ENCODE results near the gene TROAP. TPM values are rescaled to one million over a fixed set of nuclear protein-coding genes. Genes with fewer than 3 reads are reported as not detected.
A peak's percentile ranks its signal among the peaks of the same experiment; 100 is the strongest.

The TROAP gene
- total and polyA plus RNA-seq, 9 of the 15 experiments (the other 6 are each of a cell fraction or from before 2014, with no cell fraction given) = 46.4 to 171 (median 59.8) TPM

GRCh38 chr12:49358483-49359141, 35.6 kb downstream of the TROAP start (continued):
- TF ChIP-seq ZNF717 (CRISPR knock-in tag; IDR thresholded peaks at IDR 0.05) = no peak
- TF ChIP-seq NR1H2 (CRISPR knock-in tag; IDR thresholded peaks at IDR 0.05) = no peak
- TF ChIP-seq ESRRA (IDR thresholded peaks at IDR 0.05; ENCODE audit: borderline replicate concordance, low read depth) = peak; percentile 20; the same call in 1 of the 2 replicates
- no peak for TF ChIP-seq HEY1 (CRISPR knock-in tag; IDR thresholded peaks at IDR 0.05; ENCODE audit: borderline replicate concordance)
- TF ChIP-seq CREB1 (IDR thresholded peaks at IDR 0.05) = 0 out of 2 replicates have a peak, but pooled peaks have one; percentile 12
- no peak for TF ChIP-seq CREB1 (CRISPR knock-in tag; IDR thresholded peaks at IDR 0.05)
- TF ChIP-seq ZNF76 (CRISPR knock-in tag; IDR thresholded peaks at IDR 0.05; ENCODE audit: borderline replicate concordance) = no peak
- no peak for TF ChIP-seq ZNF764 (CRISPR knock-in tag; IDR thresholded peaks at IDR 0.05; ENCODE audit: low read depth)
- no peak for TF ChIP-seq SMARCB1 (IDR thresholded peaks at IDR 0.05; ENCODE audit: insufficient read length, low read depth)
- no peak for TF ChIP-seq MIER1 (IDR thresholded peaks at IDR 0.05; ENCODE audit: low read depth)
- TF ChIP-seq CBX1 (IDR thresholded peaks at IDR 0.05; ENCODE audit: low read depth) = no peak
- no peak for TF ChIP-seq MYNN (IDR thresholded peaks at IDR 0.05)
- no peak for TF ChIP-seq MYNN (CRISPR knock-in tag; IDR thresholded peaks at IDR 0.05)
- no peak for TF ChIP-seq PHF8 (IDR thresholded peaks at IDR 0.05; ENCODE audit: borderline replicate concordance, low read length)
- no peak for TF ChIP-seq PREB (CRISPR knock-in tag; IDR thresholded peaks at IDR 0.05)
- no peak for TF ChIP-seq L3MBTL2 (IDR thresholded peaks at IDR 0.05)
- no peak for TF ChIP-seq HES1 (IDR thresholded peaks at IDR 0.05; ENCODE audit: low read depth)
- 0 out of 2 replicates have a peak, but pooled peaks have one; percentile 31 for TF ChIP-seq TEAD4 (IDR thresholded peaks at IDR 0.05; ENCODE audit: low read length)
- TF ChIP-seq TEAD4 (CRISPR knock-in tag; IDR thresholded peaks at IDR 0.05; ENCODE audit: borderline replicate concordance) = no peak
- TF ChIP-seq ZBTB49 (CRISPR knock-in tag; IDR thresholded peaks at IDR 0.05; ENCODE audit: borderline replicate concordance) = no peak
- peak; percentile 80 to 94 (median 90) for TF ChIP-seq CTCF (IDR thresholded peaks at IDR 0.05 in 2 of 3, conservative IDR thresholded peaks at IDR 0.05 in 1 of 3; ENCODE audit: insufficient read depth in 2 of 3, low read depth in 1 of 3, low read length in 3 of 3)
- TF ChIP-seq HINFP (tag; conservative IDR thresholded peaks at IDR 0.05; ENCODE audit: low read depth) = no peak

All from K562 (cell line).